CD4-positive, alpha-beta T cell (primary cell): ENCODE results near the gene IL9R. TPM values are rescaled to one million over a fixed set of nuclear protein-coding genes. Genes with fewer than 3 reads are reported as not detected.

Source experiments
- ATAC-seq: fragments of 200-7000 bp; cut with Tn5 transposase; one replicate; pipeline ENCODE4 v1.10.0; 2022; ENCODE audit warnings: mild to moderate bottlenecking; ENCODE audit not compliant: poor library complexity
- CTCF ChIA-PET: fragments of 350-600 bp; sonication (Branson Sonifier 250); formaldehyde crosslinking; loops from one replicate; lab custom pipeline; 2021; ENCODE audit warnings: antibody characterized with exemption, inconsistent platforms; lab: Charles Lee
- POLR2A ChIA-PET: fragments of 350-600 bp; sonication (Branson Sonifier 250); formaldehyde crosslinking; loops from one replicate; lab custom pipeline; 2021; ENCODE audit warnings: antibody characterized with exemption, inconsistent platforms; lab: Charles Lee
- DNase-seq, 14 experiments: peaks; one replicate each; pipeline ENCODE4 v3.0.0-alpha.2; 2013 to 2020; ENCODE audit warnings: mixed read lengths in 2 of 14
- H3K27ac ChIP-seq, 2 donors: one replicate each; pipeline versions ENCODE4 v1.5.1 to v1.7.0; 2013; ENCODE audit warnings: low read length in 2 of 2, low read depth in 1 of 2, mild to moderate bottlenecking in 1 of 2
- H3K27me3 ChIP-seq, 2 experiments: 1 replicate in 1 of 2; 2 replicates in 1 of 2; pipeline versions ENCODE4 v1.6.1 to v1.7.0; 2013; ENCODE audit warnings: low read length in 2 of 2, control low read depth in 1 of 2, mild to moderate bottlenecking in 1 of 2, moderate library complexity in 1 of 2; ENCODE audit not compliant: insufficient read depth in 2 of 2, control insufficient read depth in 1 of 2
- H3K36me3 ChIP-seq: one replicate; pipeline ENCODE4 v1.6.1; 2013; ENCODE audit warnings: low read length, control low read depth; ENCODE audit not compliant: insufficient read depth
- H3K4me1 ChIP-seq: one replicate; pipeline ENCODE4 v1.6.1; 2013; ENCODE audit warnings: low read length, control low read depth; ENCODE audit not compliant: insufficient read depth
- H3K4me3 ChIP-seq: one replicate; pipeline ENCODE4 v1.5.1; 2013; ENCODE audit warnings: mild to moderate bottlenecking, low read length, moderate library complexity
- H3K9me3 ChIP-seq, 2 experiments: 1 replicate in 1 of 2; 2 replicates in 1 of 2; pipeline versions ENCODE4 v1.6.1 to v1.7.0; 2013; ENCODE audit warnings: low read length in 2 of 2, mild to moderate bottlenecking in 2 of 2, control low read depth in 1 of 2, moderate library complexity in 1 of 2; ENCODE audit not compliant: control insufficient read depth in 1 of 2, insufficient read depth in 1 of 2
- H3K27ac Mint-ChIP-seq: one replicate; pipeline ENCODE4 v1.8.0; 2020; ENCODE audit warnings: mixed read lengths
- H3K27me3 Mint-ChIP-seq: one replicate; pipeline ENCODE4 v1.8.0; 2021; ENCODE audit warnings: mixed read lengths
- H3K36me3 Mint-ChIP-seq: one replicate; pipeline ENCODE4 v1.8.0; 2021; ENCODE audit warnings: low read depth, mixed read lengths
- H3K4me1 Mint-ChIP-seq: one replicate; pipeline ENCODE4 v1.8.0; 2021; ENCODE audit warnings: low read depth, mixed read lengths
- H3K4me3 Mint-ChIP-seq: one replicate; pipeline ENCODE4 v1.8.0; 2020; ENCODE audit warnings: mild to moderate bottlenecking, mixed read lengths
- H3K9me3 Mint-ChIP-seq: one replicate; pipeline ENCODE4 v1.8.0; 2020; ENCODE audit warnings: mixed read lengths
- CTCF ChIP-seq: fragments of 200-600 bp; IDR thresholded peaks from one replicate; pipeline ENCODE4 v1.8.0; 2022; ENCODE audit warnings: antibody characterized with exemption, mild to moderate bottlenecking
- intact Hi-C, 2 experiments: fragments of 100-400 bp; cut with DNase I in 1 of 2; cut with micrococcal nuclease in 1 of 2; formaldehyde crosslinking; loops; one replicate each; pipeline versions ENCODE4 v1.15.1 to v1.9.0; 2023 to 2025; cut with DNase I, micrococcal nuclease
- polyA plus RNA-seq, 2 donors: library from polyadenylated mRNA; unstranded; fragments of 120-200 nt; gene quantifications; one replicate each; pipeline ENCODE4 v1.2.1, GENCODE V29; 2013
- total RNA-seq, 174 experiments: library from RNA in 2 of 174; stranded (reverse) in 2 of 174; gene quantifications; one replicate each; pipeline ENCODE4 v1.2.3 and lab custom pipeline; 2021 to 2026

Gene IL9R
- total RNA-seq (1 to 10 TPM in 1 of 2 experiments, under 1 TPM in 1; 0.69 to 1.1 TPM), total RNA-seq (lab: John Stamatoyannopoulos, UW) (0.20 to 15.6 (median 2.2) reads per million in 172 experiments)
- polyA plus RNA-seq (2013, experiment 1 of 2): 2.5 TPM
- 2.6 TPM for polyA plus RNA-seq (2013, experiment 2 of 2)

GRCh38 chrX:155997436-155997835, at the start of gene IL9R:
IL9R (plus strand) TSS chrX:155997696; CDS start chrX:155997760, 64 bp downstream.
- H3K27me3 ChIP-seq: no peaks in the 10 kb centered on the region
- H3K27ac Mint-ChIP-seq: peak within 1 kb of the TSS; percentile 11
- no peaks in the 10 kb centered on the region for H3K9me3 ChIP-seq
- H3K4me1 Mint-ChIP-seq: peaks cover 16% of the 10 kb centered on the region
- H3K4me3 Mint-ChIP-seq: no peak within 1 kb of the TSS
- DNase-seq (peak in 10 of 14 experiments; percentile 5 to 70 (median 22)), ATAC-seq (peak; percentile 82)
- no peaks in the 10 kb centered on the region for H3K27me3 Mint-ChIP-seq
- intact Hi-C loops: no loop called here
- TF ChIP-seq CTCF: no peak
- POLR2A ChIA-PET: no interaction called here
- H3K36me3 ChIP-seq: no peaks in the 10 kb centered on the region
- peaks cover 27% of the 10 kb centered on the region for H3K4me1 ChIP-seq
- no peaks in the 10 kb centered on the region for H3K36me3 Mint-ChIP-seq
- no peak within 1 kb of the TSS for H3K27ac ChIP-seq
- H3K4me3 ChIP-seq: peak within 1 kb of the TSS; percentile 3
- CTCF ChIA-PET: no interaction called here
- no peaks in the 10 kb centered on the region for H3K9me3 Mint-ChIP-seq

DNA sequence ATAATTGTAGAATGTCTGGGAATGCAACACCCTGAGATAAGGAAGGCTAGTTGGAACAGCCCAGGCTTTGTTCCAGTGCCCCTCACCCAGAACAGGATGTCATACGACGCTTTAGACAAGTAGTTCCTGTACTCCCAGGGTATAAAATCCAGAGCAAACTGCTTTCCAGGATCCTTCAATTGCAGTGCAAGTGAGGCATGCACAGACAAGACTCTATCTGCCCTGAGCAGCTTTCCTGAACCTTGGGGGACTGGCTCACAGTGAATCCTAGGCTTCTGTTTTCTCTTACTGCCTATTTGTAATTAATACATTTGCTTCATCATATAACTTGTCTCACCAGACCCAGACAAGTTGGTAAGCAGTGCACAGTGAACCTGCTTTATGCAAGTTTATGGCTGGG, 48.4 kb upstream of the IL9R start:
- no peak overlapping the region for H3K27ac ChIP-seq
- H3K9me3 ChIP-seq: peaks cover 0 to 4% of the 10 kb centered on the region in 2 experiments
- no peaks in the 10 kb centered on the region for H3K27me3 ChIP-seq
- H3K27ac Mint-ChIP-seq: no peak overlapping the region
- no peaks in the 10 kb centered on the region for H3K4me1 Mint-ChIP-seq
- no peak for DNase-seq
- CTCF ChIA-PET: no interaction called here
- POLR2A ChIA-PET: no interaction called here
- H3K4me3 Mint-ChIP-seq: no peak overlapping the region
- ATAC-seq: no peak
- H3K4me3 ChIP-seq: no peak overlapping the region
- no peak for TF ChIP-seq CTCF
- intact Hi-C loops: no loop called here
- peaks cover 10% of the 10 kb centered on the region for H3K36me3 Mint-ChIP-seq
- peaks cover 2% of the 10 kb centered on the region for H3K9me3 Mint-ChIP-seq
- H3K36me3 ChIP-seq: no peaks in the 10 kb centered on the region
- H3K27me3 Mint-ChIP-seq: no peaks in the 10 kb centered on the region
- no peaks in the 10 kb centered on the region for H3K4me1 ChIP-seq

- no peak for ATAC-seq
- Histone ChIP-seq H3K36me3 (no peaks in the 10 kb centered on the region), H3K4me1 (no peaks in the 10 kb centered on the region), H3K4me3 (no peak overlapping the region), H3K27ac (no peak overlapping the region), H3K27me3 (no peaks in the 10 kb centered on the region), H3K9me3 (peaks cover 0 to 13% of the 10 kb centered on the region in 2 experiments)
- H3K4me3 Mint-ChIP-seq: no peak overlapping the region
- H3K4me1 Mint-ChIP-seq: no peaks in the 10 kb centered on the region
- TF ChIP-seq CTCF: no peak
- intact Hi-C loops: no loop called here
- peaks cover 2% of the 10 kb centered on the region for H3K9me3 Mint-ChIP-seq
- no peaks in the 10 kb centered on the region for H3K36me3 Mint-ChIP-seq
- no peak for DNase-seq
- H3K27ac Mint-ChIP-seq: no peak overlapping the region
- H3K27me3 Mint-ChIP-seq: no peaks in the 10 kb centered on the region
- CTCF ChIA-PET: no interaction called here
- POLR2A ChIA-PET: no interaction called here
These were observed 46.2 kb upstream of the IL9R start for GRCh38 chrX:155951237-155951789.
